Hematopoietic multipotent progenitor cell treated with erythropoietin and hydrocortisone succinate and interleukin-3 and kit ligand, for 6 days (in vitro differentiated cells): ENCODE results near the gene LRRC49.
A peak's percentile ranks its signal among the peaks of the same experiment; 100 is the strongest.
"Not testable (repeated sequence)": the region's sequence is repeated elsewhere in the genome, so short reads cannot be mapped to it uniquely, and the experiment has no call there.

Source experiments
- DNase-seq: peaks from one replicate; pipeline ENCODE4 v3.0.0-alpha.2; 2015

Gene LRRC49

DNA sequence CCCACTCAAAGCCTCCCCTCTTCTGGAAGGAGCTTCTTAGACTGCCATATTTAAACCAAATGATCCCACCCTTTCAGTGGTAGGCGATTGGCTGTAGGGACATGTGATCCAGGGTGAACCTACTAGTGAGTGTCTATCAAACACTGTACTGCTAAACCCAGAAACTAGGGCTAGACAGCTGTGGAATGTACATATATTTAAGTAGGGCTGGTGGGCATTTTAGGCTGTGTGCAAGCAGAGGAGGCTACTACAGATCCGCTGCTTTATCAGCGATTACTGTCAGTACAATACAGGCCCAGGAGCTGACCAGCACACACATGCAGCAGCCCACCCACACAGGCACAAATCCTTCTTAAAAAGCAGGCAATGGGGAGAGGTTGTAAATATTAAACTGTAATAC is 23.3 kb upstream of the LRRC49 start:
- DNase-seq, result no peak

DNA sequence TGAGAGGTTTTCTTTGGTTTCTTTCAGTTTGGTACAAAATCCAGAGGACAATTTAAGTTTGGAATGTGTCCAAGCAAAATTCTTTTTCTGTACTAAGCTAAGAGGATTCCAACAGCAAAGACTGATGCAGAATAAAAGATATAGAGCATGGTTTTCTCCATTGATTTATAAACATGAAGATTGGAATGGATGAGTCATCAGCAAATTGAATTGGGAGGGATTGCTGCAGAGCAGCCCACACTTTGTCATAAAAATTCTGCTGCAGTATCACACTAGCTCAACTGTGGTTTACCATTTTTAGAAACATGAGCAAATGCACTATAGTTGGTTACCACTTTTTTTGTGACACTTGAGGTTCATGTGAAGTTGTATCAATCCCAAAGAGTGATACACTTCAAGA is 22.6 kb upstream of the LRRC49 start:
- no peak for DNase-seq

DNA sequence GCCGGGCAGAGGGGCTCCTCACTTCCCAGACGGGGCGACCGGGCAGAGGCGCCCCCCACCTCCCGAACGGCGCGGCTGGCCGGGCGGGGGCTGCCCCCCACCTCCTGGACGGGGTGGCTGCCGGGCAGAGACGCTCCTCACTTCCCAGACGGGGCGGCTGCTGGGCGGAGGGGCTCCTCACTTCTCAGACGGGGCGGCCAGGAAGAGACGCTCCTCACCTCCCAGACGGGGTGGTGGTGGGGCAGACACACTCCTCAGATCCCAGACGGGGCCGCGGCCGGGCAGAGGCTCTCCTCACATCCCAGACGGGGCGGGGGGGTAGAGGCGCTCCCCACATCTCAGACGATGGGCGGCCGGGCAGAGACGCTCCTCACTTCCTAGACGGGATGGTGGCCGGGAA is 21.1 kb upstream of the LRRC49 start:
- DNase-seq, result not testable (repeated sequence)

GRCh38 chr15:70873232-70874054 is 19.2 kb upstream of the LRRC49 start:
- no peak for DNase-seq

DNA sequence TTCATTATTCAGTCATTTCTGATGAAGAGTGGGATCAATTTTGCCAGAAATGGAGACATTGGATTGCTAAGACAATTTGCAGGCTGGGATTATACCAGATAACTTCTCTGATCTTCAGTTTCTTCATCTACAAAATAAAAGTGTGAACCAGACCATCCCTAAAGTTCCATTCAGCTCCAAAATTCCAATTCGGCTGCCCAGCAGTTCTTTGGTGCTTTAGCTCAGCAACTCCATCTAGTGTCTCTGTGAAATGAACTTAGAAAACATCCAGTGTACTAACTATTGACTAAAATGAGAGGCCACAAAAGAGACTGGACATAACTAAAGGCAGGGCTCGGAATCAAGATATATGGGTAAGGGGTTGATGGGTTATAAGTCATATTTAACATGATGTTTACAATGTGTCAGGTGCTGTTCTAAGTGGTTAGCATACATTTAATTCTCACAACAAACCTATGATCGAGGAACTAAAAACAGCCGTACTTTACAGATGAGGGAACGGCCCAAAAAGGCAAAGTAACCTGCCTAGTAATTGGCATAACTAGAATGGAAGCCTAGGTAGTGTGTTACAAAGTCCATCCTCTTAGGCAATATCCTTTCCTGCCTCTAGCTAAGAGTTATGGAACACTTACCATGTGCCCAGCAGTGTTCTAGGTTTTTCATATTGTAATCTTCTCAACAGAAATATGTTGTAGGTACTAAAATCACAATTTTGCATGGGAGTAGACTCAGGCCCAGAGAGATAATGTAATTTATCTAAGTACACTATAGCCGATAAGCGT is 17.4 kb upstream of the LRRC49 start:
- no peak for DNase-seq

GRCh38 chr15:70876011-70876410 is 16.6 kb upstream of the LRRC49 start:
- no peak for DNase-seq

DNA sequence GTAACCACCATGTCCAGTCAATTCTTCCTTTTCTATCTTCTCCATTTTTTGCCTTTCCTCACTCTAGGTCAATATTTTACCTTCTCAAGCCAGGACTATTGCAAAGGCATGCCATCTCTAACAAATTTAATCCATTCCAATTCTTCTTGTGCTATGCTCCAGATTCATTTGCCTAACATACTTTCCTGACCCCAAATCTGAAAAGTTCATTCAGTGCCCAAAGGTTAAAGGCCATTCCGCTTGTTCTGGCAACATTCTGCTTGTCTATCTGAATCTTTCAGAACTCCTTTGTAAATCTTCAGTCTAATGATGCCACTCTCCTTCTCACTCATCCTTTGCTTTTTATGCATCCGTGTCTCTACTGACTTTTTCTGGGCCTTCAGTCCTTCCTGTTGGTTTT is 15.9 kb upstream of the LRRC49 start:
- no peak for DNase-seq

GRCh38 chr15:70879401-70879800 is 13.2 kb upstream of the LRRC49 start:
- DNase-seq, result no peak

DNA sequence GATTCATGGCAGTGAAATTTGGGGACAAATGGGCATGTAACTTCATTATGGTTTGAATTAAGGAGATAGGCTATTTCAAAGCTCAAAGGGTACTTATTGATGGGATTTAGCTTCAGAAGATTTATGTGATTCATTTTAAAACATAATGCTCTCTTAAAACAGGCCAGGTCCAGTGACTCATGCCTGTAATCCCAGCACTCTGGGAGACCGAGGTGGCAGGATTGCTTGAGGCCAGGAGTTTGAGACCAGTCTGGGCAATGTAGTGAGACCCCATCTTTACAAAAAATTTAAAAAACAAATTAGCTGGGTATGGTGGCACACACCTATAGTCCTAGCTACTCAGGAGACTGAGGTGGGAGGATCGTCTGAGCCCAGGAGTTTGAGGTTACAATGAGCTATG is 11.8 kb upstream of the LRRC49 start:
- DNase-seq, result no peak

DNA sequence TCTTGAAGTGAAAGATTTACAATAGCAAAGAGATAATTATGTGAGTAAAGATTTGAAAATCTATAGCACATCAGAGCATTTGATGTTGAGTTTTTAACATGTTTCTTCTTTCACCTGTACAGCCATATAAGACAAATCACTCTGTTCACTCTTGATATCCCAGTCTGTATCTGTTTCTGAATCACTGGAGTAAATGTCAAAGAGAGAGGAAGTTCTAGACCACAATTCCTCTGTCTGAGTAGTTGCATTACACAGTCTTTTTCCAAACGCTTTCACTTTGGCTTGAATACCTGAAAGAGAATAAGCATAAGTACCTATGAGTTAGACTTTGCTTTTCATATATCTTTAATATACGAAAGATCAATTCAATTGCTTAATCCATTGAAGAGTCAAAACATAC is 10.3 kb upstream of the LRRC49 start:
- DNase-seq, result no peak

DNA sequence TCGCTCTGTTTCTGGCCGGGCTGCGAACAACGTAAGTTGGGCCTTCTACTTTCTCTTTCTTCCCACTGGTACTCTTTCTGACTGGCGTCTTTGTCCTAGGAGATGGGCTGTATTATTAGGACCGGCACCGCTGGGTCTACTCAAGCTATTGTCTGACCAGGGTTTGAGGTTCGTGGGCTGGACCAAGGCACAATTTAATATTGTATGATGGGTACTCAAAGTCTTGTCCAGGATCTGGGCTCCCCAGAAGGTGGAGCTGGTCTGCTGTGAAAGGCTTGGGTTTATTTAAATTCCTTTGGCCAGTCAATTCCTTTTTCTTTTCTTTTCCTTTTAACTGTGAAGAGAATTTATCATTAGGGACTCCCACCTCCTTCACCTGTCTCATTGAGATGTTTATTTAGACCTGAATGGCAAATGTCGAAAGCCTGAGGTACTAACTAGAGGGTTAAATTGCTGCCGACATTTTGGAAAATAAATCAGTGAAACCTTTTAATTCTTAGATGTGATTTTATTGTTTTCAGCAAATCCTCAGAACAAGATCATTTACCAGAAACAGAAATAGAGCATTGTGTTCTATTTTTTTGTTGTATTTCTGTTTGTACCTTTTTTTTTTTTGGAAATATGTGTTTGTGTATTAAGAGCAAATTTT is 410 bp downstream of the LRRC49 start:
- peak; percentile 50 for DNase-seq

DNA sequence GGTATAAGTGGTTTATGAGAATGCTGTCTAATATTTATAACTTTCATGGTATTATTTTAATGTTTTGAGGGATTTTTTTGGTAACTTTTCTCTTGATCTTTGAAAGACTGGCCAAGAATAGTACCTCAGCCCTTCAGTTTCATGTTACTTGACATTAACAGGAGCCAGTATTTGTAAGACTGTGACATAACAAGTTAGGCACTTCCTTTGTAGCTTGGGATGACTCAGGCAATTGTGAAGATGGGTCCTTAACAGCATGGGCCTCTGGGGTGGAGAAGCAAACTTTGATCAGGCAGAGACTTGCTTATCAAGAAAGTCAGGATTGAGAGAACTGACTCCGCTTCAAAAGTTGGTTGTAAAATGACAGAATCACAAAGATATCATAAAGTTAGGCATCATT is 9.5 kb downstream of the LRRC49 start:
- no peak for DNase-seq

DNA sequence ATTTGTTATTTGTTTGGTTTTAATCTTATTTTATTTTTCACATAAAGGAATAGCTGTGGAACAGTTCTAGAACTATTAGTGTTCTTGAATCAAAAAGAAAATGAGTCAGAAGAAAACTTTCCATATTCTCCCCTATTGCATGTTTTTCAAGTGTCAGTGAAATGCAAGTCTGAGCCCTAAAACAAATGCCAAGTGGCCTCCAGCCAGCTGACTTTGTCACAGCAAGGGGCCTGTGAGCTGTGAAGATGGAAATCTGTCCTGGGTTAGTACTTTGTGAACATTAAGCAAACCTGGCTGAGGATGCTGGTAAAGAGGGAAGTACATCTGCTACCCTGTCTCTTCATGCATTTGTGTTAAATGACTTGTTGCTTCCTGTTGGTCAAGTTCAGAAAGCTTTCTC is 14.2 kb downstream of the LRRC49 start:
- DNase-seq, result no peak

DNA sequence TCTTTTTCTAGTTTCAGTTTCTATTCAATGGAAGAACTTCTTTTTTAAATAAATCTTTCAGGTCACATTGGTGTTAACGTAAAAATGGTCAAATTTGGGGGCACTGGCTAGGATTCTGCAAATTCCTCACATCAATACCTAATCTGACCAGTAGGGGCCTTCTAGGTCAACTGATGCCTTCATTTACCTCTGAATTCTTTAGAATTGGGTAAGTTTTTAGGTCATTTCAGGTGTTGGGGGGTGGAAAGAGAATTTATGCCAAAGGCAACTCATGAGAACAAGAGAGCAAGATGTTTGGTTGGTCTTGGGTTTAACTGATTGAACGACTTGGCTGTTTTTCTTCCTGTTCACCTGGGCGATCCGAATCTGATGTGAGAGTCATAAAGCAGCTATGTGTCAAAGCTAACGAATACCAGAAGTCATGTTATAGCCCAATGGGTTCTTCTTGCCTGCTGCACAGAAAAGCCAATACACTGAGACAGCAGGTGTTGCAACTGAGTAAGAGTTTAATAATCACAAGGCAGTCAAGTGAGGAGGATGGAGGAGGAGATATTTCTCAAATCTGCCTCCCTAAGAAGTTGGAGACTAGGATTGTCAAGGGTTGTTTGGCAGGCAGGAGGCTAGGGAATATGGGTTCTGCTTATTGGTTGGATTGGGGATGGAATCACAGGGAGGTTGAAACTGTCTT is 15.3 kb downstream of the LRRC49 start:
- DNase-seq, result peak; percentile 8

GRCh38 chr15:70910958-70911357 is 18.3 kb downstream of the LRRC49 start:
- peak; percentile 3 for DNase-seq

- no peak for DNase-seq
Observed at GRCh38 chr15:70912187-70912586, 19.6 kb downstream of the LRRC49 start.

- DNase-seq, result no peak
Observed at GRCh38 chr15:70916531-70916930, 23.9 kb downstream of the LRRC49 start.

- DNase-seq, result no peak
Observed at GRCh38 chr15:70917955-70918354, 25.3 kb downstream of the LRRC49 start.

- no peak for DNase-seq
Observed at GRCh38 chr15:70920981-70921696, 28.5 kb downstream of the LRRC49 start.

DNA sequence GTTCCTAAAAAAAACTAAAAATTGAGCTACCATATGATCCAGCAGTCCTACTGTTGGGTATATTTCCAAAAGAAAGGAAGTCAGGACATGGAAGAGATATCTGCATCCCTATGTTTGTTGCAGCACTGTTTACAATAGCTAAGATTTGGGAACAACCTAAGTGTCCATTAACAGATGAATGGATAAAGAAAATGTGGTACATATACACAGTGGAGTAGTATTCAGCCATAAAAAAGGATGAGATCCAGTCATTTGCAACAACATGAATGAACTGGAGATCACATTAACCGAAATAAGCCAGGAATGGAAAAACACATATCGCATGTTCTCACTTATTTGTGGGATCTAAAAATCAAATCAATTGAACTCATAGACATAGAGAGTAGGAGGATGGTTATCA is 29.5 kb downstream of the LRRC49 start:
- DNase-seq, result no peak

- DNase-seq, result no peak
Observed at GRCh38 chr15:70923311-70924080, 30.9 kb downstream of the LRRC49 start.

GRCh38 chr15:70926914-70927313 is 34.3 kb downstream of the LRRC49 start:
- not testable (repeated sequence) for DNase-seq
